ENCODE results near the gene IRS1. TPM values are rescaled to one million over a fixed set of nuclear protein-coding genes. Genes with fewer than 3 reads are reported as not detected.

IRS1 gene
- total and polyA plus RNA-seq, 2 of the 4 experiments (the other 2 are of a cell fraction), result 21.1 to 37.1 TPM

DNA sequence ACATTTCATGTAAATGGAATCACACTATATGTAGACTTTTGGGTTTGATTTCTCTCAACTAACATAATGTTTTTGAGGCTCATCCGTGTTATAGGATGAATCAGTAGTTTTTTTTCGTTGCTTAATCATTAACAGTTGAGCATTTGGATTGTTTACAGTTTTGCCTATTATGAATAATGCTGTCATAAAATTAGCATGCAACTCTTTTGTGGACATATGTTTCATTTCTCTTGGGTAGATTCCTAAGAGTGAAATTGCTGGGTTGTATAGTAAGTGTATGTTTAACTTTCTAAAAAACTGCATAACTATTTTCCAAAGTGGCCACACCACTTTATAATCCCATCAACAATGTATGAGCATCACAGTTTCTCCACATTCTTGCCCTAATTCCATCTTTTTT lies 28.6 kb upstream of the IRS1 start:
- Histone ChIP-seq H3K4me1 (ENCODE audit: control insufficient read depth, insufficient read depth, low read length) (no peaks in the 10 kb centered on the region), H3K4me3 (ENCODE audit: insufficient read depth, low read depth, low read length) (no peak overlapping the region), H3K9me1 (ENCODE audit: insufficient read depth, low read length) (no peaks in the 10 kb centered on the region), H4K5ac (ENCODE audit: low read depth, low read length) (no peak overlapping the region), H3K36me3 (ENCODE audit: control insufficient read depth, insufficient read depth, low read length) (no peaks in the 10 kb centered on the region), H3K14ac (replicated peaks; ENCODE audit: low read depth, low read length) (no peak overlapping the region), H4K20me1 (ENCODE audit: insufficient read depth, low read length) (no peaks in the 10 kb centered on the region), H2BK20ac (ENCODE audit: low read depth, low read length) (no peak overlapping the region), H3K27me3 (ENCODE audit: control insufficient read depth, insufficient read depth, low read length) (no peaks in the 10 kb centered on the region), H2BK15ac (ENCODE audit: low read depth, low read length) (no peak overlapping the region), H3K4ac (ENCODE audit: low read depth, low read length) (no peak overlapping the region), H2BK120ac (ENCODE audit: low read depth, low read length) (no peak overlapping the region), H2BK5ac (ENCODE audit: low read depth, low read length, poor library complexity, severe bottlenecking) (no peak overlapping the region), H3K56ac (ENCODE audit: extremely low read depth, insufficient read depth, low read length) (no peak overlapping the region), H2AK9ac (replicated peaks; ENCODE audit: low read depth, low read length, poor library complexity) (no peak overlapping the region), H2AK5ac (ENCODE audit: low read depth, low read length) (no peak overlapping the region), H4K8ac (ENCODE audit: low read depth in 2 of 2, low read length in 2 of 2) (no peak overlapping the region), H4K91ac (ENCODE audit: insufficient read depth, low read depth, low read length) (no peak overlapping the region), H3K9me3 (ENCODE audit: control insufficient read depth, insufficient read depth, low read length) (peaks cover 2% of the 10 kb centered on the region), H3K9ac (ENCODE audit: low read depth, low read length) (no peak overlapping the region), H3K18ac (ENCODE audit: low read depth, low read length) (no peak overlapping the region), H3K23ac (ENCODE audit: low read depth, low read length) (no peak overlapping the region), H2AFZ (replicated peaks; ENCODE audit: low read length, poor library complexity) (no peak overlapping the region), H3K79me1 (ENCODE audit: low read depth in 1 of 2, low read length in 2 of 2) (no peaks in the 10 kb centered on the region; a peak in 1 of 4 replicates), H3K27ac (ENCODE audit: insufficient read depth, low read length) (no peak overlapping the region), H3K4me2 (ENCODE audit: low read depth, low read length) (no peak overlapping the region)
- ATAC-seq (ENCODE audit: low read depth) (peak; percentile 35), DNase-seq (peak; percentile 22)
- BruUV-seq (replicated peaks), result no TSS peak
- POLR2A ChIA-PET (ENCODE audit: unreplicated experiment), result no interaction called here
- CTCF ChIA-PET, result interaction anchor here (1.6 kb wide), 1 partner anchor 11 kb away, joined by 4 read pairs; no protein-coding TSS in a partner anchor
- dilution Hi-C loops (cut with HindIII; ENCODE audit: low sequenced_read_pairs, unreplicated experiment) (no loop called here), intact Hi-C loops (cut with micrococcal nuclease) (no loop called here), in situ Hi-C loops (cut with MboI; ENCODE audit: low sequenced_read_pairs) (no loop called here)
- TF ChIP-seq MAZ (IDR thresholded peaks at IDR 0.05; ENCODE audit: borderline replicate concordance, low read depth, low read length) (no peak), CHD1 (IDR thresholded peaks at IDR 0.05; ENCODE audit: low read depth, low read length) (no peak), CEBPB (IDR thresholded peaks at IDR 0.05; ENCODE audit: low read depth, low read length) (no peak), POLR2A (IDR thresholded peaks at IDR 0.05; ENCODE audit: low read depth, low read length) (no peak)
- TF ChIP-seq, protein P1, sequence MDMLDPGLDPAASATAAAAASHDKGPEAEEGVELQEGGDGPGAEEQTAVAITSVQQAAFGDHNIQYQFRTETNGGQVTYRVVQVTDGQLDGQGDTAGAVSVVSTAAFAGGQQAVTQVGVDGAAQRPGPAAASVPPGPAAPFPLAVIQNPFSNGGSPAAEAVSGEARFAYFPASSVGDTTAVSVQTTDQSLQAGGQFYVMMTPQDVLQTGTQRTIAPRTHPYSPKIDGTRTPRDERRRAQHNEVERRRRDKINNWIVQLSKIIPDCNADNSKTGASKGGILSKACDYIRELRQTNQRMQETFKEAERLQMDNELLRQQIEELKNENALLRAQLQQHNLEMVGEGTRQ (IDR thresholded peaks at IDR 0.05; ENCODE audit: low read depth, low read length), result no peak
- TF ChIP-seq, protein P2, sequence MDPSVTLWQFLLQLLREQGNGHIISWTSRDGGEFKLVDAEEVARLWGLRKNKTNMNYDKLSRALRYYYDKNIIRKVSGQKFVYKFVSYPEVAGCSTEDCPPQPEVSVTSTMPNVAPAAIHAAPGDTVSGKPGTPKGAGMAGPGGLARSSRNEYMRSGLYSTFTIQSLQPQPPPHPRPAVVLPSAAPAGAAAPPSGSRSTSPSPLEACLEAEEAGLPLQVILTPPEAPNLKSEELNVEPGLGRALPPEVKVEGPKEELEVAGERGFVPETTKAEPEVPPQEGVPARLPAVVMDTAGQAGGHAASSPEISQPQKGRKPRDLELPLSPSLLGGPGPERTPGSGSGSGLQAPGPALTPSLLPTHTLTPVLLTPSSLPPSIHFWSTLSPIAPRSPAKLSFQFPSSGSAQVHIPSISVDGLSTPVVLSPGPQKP (IDR thresholded peaks at IDR 0.05; ENCODE audit: borderline replicate concordance, low read depth, low read length), result no peak
- WGBS, 2 experiments (ENCODE audit: extremely low coverage in 2 of 2, insufficient read length in 1 of 2), result no CpG with 5 or more reads among the region's 2 CpGs

Measured in IMR-90 (cell line).